WTC11 (cell line): ENCODE data around the gene YKT6. TPM values are rescaled to one million over a fixed set of nuclear protein-coding genes. Genes with fewer than 3 reads are reported as not detected.
A peak's percentile ranks its signal among the peaks of the same experiment; 100 is the strongest.

ENCODE experiments used
- ATAC-seq: fragments of 200-7000 bp; cut with Tn5 transposase; 2 replicates; pipeline ENCODE4 v1.10.0; 2021; ENCODE audit warnings: mild to moderate bottlenecking, moderate library complexity
- CTCF ChIA-PET: fragments of 300-600 bp; sonication (Branson Sonifier 250); formaldehyde crosslinking; loops from one replicate; lab custom pipeline; 2021; ENCODE audit warnings: antibody characterized with exemption; lab: Charles Lee
- POLR2A ChIA-PET: fragments of 350-600 bp; sonication (Branson Sonifier 250); formaldehyde crosslinking; loops from one replicate; lab custom pipeline; 2021; ENCODE audit warnings: antibody characterized with exemption; lab: Charles Lee
- DNase-seq: peaks from one replicate; pipeline ENCODE4 v3.0.0; 2021; ENCODE audit warnings: low spot score
- H3K27ac Mint-ChIP-seq: 2 replicates; pipeline ENCODE4 v1.8.0; 2021; ENCODE audit warnings: mixed read lengths
- H3K27me3 Mint-ChIP-seq: 2 replicates; pipeline ENCODE4 v1.8.0; 2021; ENCODE audit warnings: low read depth, mild to moderate bottlenecking, moderate library complexity, mixed read lengths
- H3K36me3 Mint-ChIP-seq: 2 replicates; pipeline ENCODE4 v1.8.0; 2021; ENCODE audit warnings: mixed read lengths
- H3K4me1 Mint-ChIP-seq: 2 replicates; pipeline ENCODE4 v1.8.0; 2022; ENCODE audit warnings: mixed read lengths
- H3K4me3 Mint-ChIP-seq: 2 replicates; pipeline ENCODE4 v1.8.0; 2021; ENCODE audit warnings: mild to moderate bottlenecking, moderate library complexity, mixed read lengths
- H3K9me3 Mint-ChIP-seq: 2 replicates; pipeline ENCODE4 v1.8.0; 2021; ENCODE audit warnings: mixed read lengths
- ATF1 ChIP-seq: sonication (generic); formaldehyde crosslinking; IDR thresholded peaks from 2 replicates; pipeline ENCODE4 v1.8.1; 2023; ENCODE audit warnings: mild to moderate bottlenecking, moderate library complexity, missing genetic modification reagents
- CDX4 ChIP-seq: fragments of 250-450 bp; sonication (Bioruptor Pico); IDR thresholded peaks from 2 replicates; pipeline ENCODE4 v1.9.0; 2021; ENCODE audit warnings: moderate library complexity, mild to moderate bottlenecking, inconsistent platforms, borderline replicate concordance
- CREM ChIP-seq: sonication (generic); formaldehyde crosslinking; IDR thresholded peaks from 2 replicates; pipeline ENCODE4 v1.8.1; 2022; ENCODE audit warnings: mild to moderate bottlenecking, missing genetic modification reagents, moderate library complexity
- ESRRA ChIP-seq: sonication (generic); formaldehyde crosslinking; IDR thresholded peaks from 2 replicates; pipeline ENCODE4 v1.8.1; 2022; ENCODE audit warnings: mild to moderate bottlenecking, missing genetic modification reagents, borderline replicate concordance
- FOXJ3 ChIP-seq: sonication (generic); formaldehyde crosslinking; IDR thresholded peaks from 2 replicates; pipeline ENCODE4 v1.9.0; 2021; ENCODE audit warnings: missing genetic modification reagents, mild to moderate bottlenecking, borderline replicate concordance
- FOXP1 ChIP-seq: sonication (generic); formaldehyde crosslinking; IDR thresholded peaks from 2 replicates; pipeline ENCODE4 v1.8.0; 2022; ENCODE audit warnings: missing genetic modification reagents, mild to moderate bottlenecking, moderate library complexity, borderline replicate concordance
- GABPB1 ChIP-seq: sonication (generic); formaldehyde crosslinking; IDR thresholded peaks from 2 replicates; pipeline ENCODE4 v1.8.1; 2023; ENCODE audit warnings: mild to moderate bottlenecking, missing genetic modification reagents
- GRHL2 ChIP-seq: fragments of 250-450 bp; sonication (Bioruptor Pico); IDR thresholded peaks from 2 replicates; pipeline ENCODE4 v1.8.0; 2022; ENCODE audit warnings: mild to moderate bottlenecking, moderate library complexity; ENCODE audit not compliant: insufficient replicate concordance, severe bottlenecking
- HMGXB4 ChIP-seq: sonication (generic); formaldehyde crosslinking; IDR thresholded peaks from 2 replicates; pipeline ENCODE4 v1.8.1; 2023; ENCODE audit warnings: mild to moderate bottlenecking, moderate library complexity, missing genetic modification reagents
- JAZF1 ChIP-seq: fragments of 250-450 bp; sonication (Bioruptor Pico); IDR thresholded peaks from 2 replicates; pipeline ENCODE4 v1.9.0; 2021; ENCODE audit warnings: moderate library complexity, mild to moderate bottlenecking, inconsistent platforms
- MYBL2 ChIP-seq: sonication (generic); formaldehyde crosslinking; IDR thresholded peaks from 2 replicates; pipeline ENCODE4 v1.8.1; 2023; ENCODE audit warnings: mild to moderate bottlenecking, moderate library complexity, missing genetic modification reagents
- PREB ChIP-seq: sonication (generic); formaldehyde crosslinking; IDR thresholded peaks from 2 replicates; pipeline ENCODE4 v1.8.1; 2022; ENCODE audit warnings: mild to moderate bottlenecking, missing genetic modification reagents, moderate library complexity, borderline replicate concordance
- STAT6 ChIP-seq: sonication (generic); formaldehyde crosslinking; conservative IDR thresholded peaks from 2 replicates; pipeline ENCODE4 v1.8.1; 2023; ENCODE audit warnings: mild to moderate bottlenecking, low read depth, missing genetic modification reagents, moderate library complexity
- TCF7 ChIP-seq: sonication (generic); formaldehyde crosslinking; IDR thresholded peaks from 2 replicates; pipeline ENCODE4 v1.8.0; 2022; ENCODE audit warnings: mild to moderate bottlenecking, low read depth, missing genetic modification reagents, moderate library complexity
- TEAD4 ChIP-seq: sonication (generic); formaldehyde crosslinking; IDR thresholded peaks from 2 replicates; pipeline ENCODE4 v1.8.0; 2022; ENCODE audit warnings: mild to moderate bottlenecking, missing genetic modification reagents
- ZBTB21 ChIP-seq: sonication (generic); formaldehyde crosslinking; IDR thresholded peaks from 2 replicates; pipeline ENCODE4 v1.8.1; 2023; ENCODE audit warnings: mild to moderate bottlenecking, missing genetic modification reagents, borderline replicate concordance
- ZNF138 ChIP-seq: sonication (generic); formaldehyde crosslinking; conservative IDR thresholded peaks from 2 replicates; pipeline ENCODE4 v1.8.1; 2022; ENCODE audit warnings: mild to moderate bottlenecking, moderate library complexity, missing genetic modification reagents
- ZNF219 ChIP-seq: sonication (generic); formaldehyde crosslinking; IDR thresholded peaks from 2 replicates; pipeline ENCODE4 v1.8.0; 2023; ENCODE audit warnings: missing genetic modification reagents, mild to moderate bottlenecking, borderline replicate concordance
- ZNF281 ChIP-seq: sonication (generic); formaldehyde crosslinking; IDR thresholded peaks from 2 replicates; pipeline ENCODE4 v1.8.0; 2023; ENCODE audit warnings: mild to moderate bottlenecking, missing genetic modification reagents
- ZNF396 ChIP-seq: fragments of 250-450 bp; sonication (Bioruptor Pico); IDR thresholded peaks from 2 replicates; pipeline ENCODE4 v1.8.0; 2021; ENCODE audit warnings: mild to moderate bottlenecking, moderate library complexity, borderline replicate concordance
- ZNF416 ChIP-seq: fragments of 250-450 bp; sonication (Bioruptor Pico); IDR thresholded peaks from 2 replicates; pipeline ENCODE4 v1.9.0; 2021; ENCODE audit warnings: mild to moderate bottlenecking, inconsistent platforms
- total RNA-seq: library from RNA; stranded (reverse); gene quantifications from 3 replicates; pipeline ENCODE4 v1.2.3, GENCODE V29; 2021

YKT6 gene
- total RNA-seq, 1 experiment from 2014 or later = 102 TPM

- ChIA-PET POLR2A (no interaction called here), CTCF (no interaction called here)
- DNase-seq = no peak
- ATAC-seq = no peak
- TF ChIP-seq GRHL2 = no peak
- TF ChIP-seq GABPB1 = peak; percentile 84
- TF ChIP-seq ESRRA (CRISPR knock-in tag) = no peak
- no peak for TF ChIP-seq TEAD4 (CRISPR knock-in tag)
- Mint-ChIP-seq H3K4me3 (no peak overlapping the region), H3K4me1 (peaks cover 11% of the 10 kb centered on the region), H3K36me3 (no peaks in the 10 kb centered on the region), H3K27me3 (peaks cover 2% of the 10 kb centered on the region; the same call in 1 of the 2 replicates), H3K9me3 (peaks cover 3% of the 10 kb centered on the region; the same call in 1 of the 2 replicates), H3K27ac (no peak overlapping the region)
Observed at GRCh38 chr7:44162179-44162578, 38.6 kb upstream of the YKT6 start.

- ChIA-PET POLR2A (no interaction called here), CTCF (no interaction called here)
- no peak overlapping the region for H3K27ac Mint-ChIP-seq
- 0 out of 2 replicates have a peak, but pooled peaks have one; percentile 41 for ATAC-seq
- H3K9me3 Mint-ChIP-seq = peaks cover 3% of the 10 kb centered on the region; the same call in 1 of the 2 replicates
- H3K4me3 Mint-ChIP-seq = no peak overlapping the region
- DNase-seq = no peak
- TF ChIP-seq STAT6 (CRISPR knock-in tag) (no peak), HMGXB4 (CRISPR knock-in tag) (no peak), ZNF416 (CRISPR knock-in tag) (no peak), PREB (CRISPR knock-in tag) (no peak), JAZF1 (CRISPR knock-in tag) (no peak), ZNF138 (CRISPR knock-in tag) (no peak), FOXJ3 (CRISPR knock-in tag) (no peak), MYBL2 (CRISPR knock-in tag) (no peak), ZBTB21 (CRISPR knock-in tag) (no peak)
- H3K36me3 Mint-ChIP-seq = no peaks in the 10 kb centered on the region
- H3K4me1 Mint-ChIP-seq = peaks cover 11% of the 10 kb centered on the region
- peaks cover 4% of the 10 kb centered on the region; the same call in 1 of the 2 replicates for H3K27me3 Mint-ChIP-seq
Observed at GRCh38 chr7:44162785-44163395, 37.9 kb upstream of the YKT6 start.

- DNase-seq = no peak
- no peaks in the 10 kb centered on the region for H3K36me3 Mint-ChIP-seq
- H3K27me3 Mint-ChIP-seq = peaks cover 4% of the 10 kb centered on the region
- H3K9me3 Mint-ChIP-seq = peaks cover 3% of the 10 kb centered on the region; the same call in 1 of the 2 replicates
- H3K27ac Mint-ChIP-seq = no peak overlapping the region
- peak; percentile 48; the same call in 1 of the 2 replicates for ATAC-seq
- CTCF ChIA-PET = interaction anchor here (0.9 to 1.6 kb wide), 2 partner anchors 17 to 77 kb away, joined by 3 to 4 read pairs; no protein-coding TSS in a partner anchor
- no peak overlapping the region for H3K4me3 Mint-ChIP-seq
- POLR2A ChIA-PET = no interaction called here
- peaks cover 11% of the 10 kb centered on the region for H3K4me1 Mint-ChIP-seq
- TF ChIP-seq TCF7 (CRISPR knock-in tag) (no peak), ATF1 (CRISPR knock-in tag) (no peak), FOXP1 (CRISPR knock-in tag) (no peak), ZNF396 (CRISPR knock-in tag) (no peak), ZNF281 (CRISPR knock-in tag) (no peak), CREM (CRISPR knock-in tag) (no peak), PREB (CRISPR knock-in tag) (no peak), CDX4 (no peak), ZNF219 (CRISPR knock-in tag) (no peak)
Observed at GRCh38 chr7:44163591-44163990, 37.2 kb upstream of the YKT6 start.
